ENCODE measurements around the gene CTCF.

- TF ChIP-seq CTCF (IDR thresholded peaks at IDR 0.05; ENCODE audit: poor library complexity), result no peak
- no peak for TF ChIP-seq EZH2 (IDR thresholded peaks at IDR 0.05; ENCODE audit: borderline replicate concordance)
These were observed 11.2 kb upstream of the CTCF start for GRCh38 chr16:67551091-67551490.
